ENCODE measurements around the gene MAP7D1. TPM values are rescaled to one million over a fixed set of nuclear protein-coding genes. Genes with fewer than 3 reads are reported as not detected.
"Not testable (repeated sequence)": the region's sequence is repeated elsewhere in the genome, so short reads cannot be mapped to it uniquely, and the experiment has no call there.

Gene MAP7D1
- total RNA-seq, 1 experiment from 2014 or later = 265 TPM

GRCh38 chr1:36151134-36151844, 4.7 kb upstream of the MAP7D1 start:
- peak; percentile 29 for DNase-seq (ENCODE audit: low read depth)

GRCh38 chr1:36151845-36152203, 4.1 kb upstream of the MAP7D1 start:
- DNase-seq (ENCODE audit: low read depth) = peak; percentile 45

- DNase-seq (ENCODE audit: low read depth) = no peak
Measured at GRCh38 chr1:36153476-36153875, 2.5 kb upstream of the MAP7D1 start.

GRCh38 chr1:36154335-36154734, 1.6 kb upstream of the MAP7D1 start:
- no peak for DNase-seq (ENCODE audit: low read depth)

GRCh38 chr1:36154765-36155407, 1.1 kb upstream of the MAP7D1 start:
- DNase-seq (ENCODE audit: low read depth) = peak; percentile 44

GRCh38 chr1:36156329-36157114, 562 bp downstream of the MAP7D1 start:
- peak; percentile 65 for DNase-seq (ENCODE audit: low read depth)

GRCh38 chr1:36157115-36157903, 1.3 kb downstream of the MAP7D1 start:
- peak; percentile 45 for DNase-seq (ENCODE audit: low read depth)

GRCh38 chr1:36157973-36158826, 2.2 kb downstream of the MAP7D1 start:
- DNase-seq (ENCODE audit: low read depth) = no peak

GRCh38 chr1:36158827-36159252, 2.9 kb downstream of the MAP7D1 start:
- not testable (repeated sequence) for DNase-seq (ENCODE audit: low read depth)

- no peak for DNase-seq (ENCODE audit: low read depth)
Measured at GRCh38 chr1:36159614-36160387, 3.8 kb downstream of the MAP7D1 start.

GRCh38 chr1:36160388-36160948, 4.5 kb downstream of the MAP7D1 start:
- no peak for DNase-seq (ENCODE audit: low read depth)

- DNase-seq (ENCODE audit: low read depth) = peak; percentile 76
Measured at GRCh38 chr1:36160949-36161485, 5.1 kb downstream of the MAP7D1 start.

GRCh38 chr1:36161641-36162531, 5.9 kb downstream of the MAP7D1 start:
- peak; percentile 69 for DNase-seq (ENCODE audit: low read depth)

GRCh38 chr1:36162680-36163239, 6.8 kb downstream of the MAP7D1 start:
- no peak for DNase-seq (ENCODE audit: low read depth)

- no peak for DNase-seq (ENCODE audit: low read depth)
Measured at GRCh38 chr1:36163426-36163825, 7.5 kb downstream of the MAP7D1 start.

GRCh38 chr1:36164361-36164760, 8.4 kb downstream of the MAP7D1 start:
- no peak for DNase-seq (ENCODE audit: low read depth)

GRCh38 chr1:36165145-36165544, 9.2 kb downstream of the MAP7D1 start:
- no peak for DNase-seq (ENCODE audit: low read depth)

GRCh38 chr1:36166136-36166535, 10.2 kb downstream of the MAP7D1 start:
- no peak for DNase-seq (ENCODE audit: low read depth)

All from M059J (cell line).